GM12801 (cell line): ENCODE data around the gene HLA-DRA.

ENCODE experiments used
- TF ChIP-seq, protein P1 (sequence below): IDR thresholded peaks from one replicate; pipeline ENCODE4 v1.5.1; 2011; ENCODE audit warnings: control low read depth; ENCODE audit not compliant: insufficient read length; ENCODE audit errors: extremely low read depth

Gene HLA-DRA

DNA sequence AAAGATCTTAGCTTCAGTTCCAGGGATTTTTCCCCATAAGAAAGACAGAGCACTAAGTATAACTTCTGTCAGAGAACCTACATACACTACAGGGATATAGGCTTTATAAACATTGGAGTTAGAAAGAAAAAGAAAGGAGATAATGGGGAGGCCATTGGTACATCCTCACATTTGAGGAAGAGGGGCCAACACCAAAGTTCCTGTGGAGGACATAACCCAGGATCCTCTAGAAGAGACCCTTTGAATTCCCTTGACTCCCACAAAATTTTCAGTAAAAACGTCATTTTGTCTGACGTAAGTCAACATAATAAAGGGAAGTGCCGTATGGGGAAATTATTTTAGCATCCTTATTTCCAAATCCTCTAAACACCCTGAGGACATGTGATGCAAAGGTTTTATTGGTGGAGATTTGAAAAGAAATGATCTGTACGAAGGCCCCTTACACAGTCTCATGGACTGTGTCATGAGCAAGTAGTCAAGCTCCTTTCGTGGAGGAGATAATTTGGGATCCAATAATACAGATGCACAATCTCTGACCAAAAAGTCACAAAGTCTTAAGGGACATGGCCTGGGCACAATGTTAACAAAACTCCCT, 33.2 kb downstream of the HLA-DRA start:
- TF ChIP-seq, protein P1, sequence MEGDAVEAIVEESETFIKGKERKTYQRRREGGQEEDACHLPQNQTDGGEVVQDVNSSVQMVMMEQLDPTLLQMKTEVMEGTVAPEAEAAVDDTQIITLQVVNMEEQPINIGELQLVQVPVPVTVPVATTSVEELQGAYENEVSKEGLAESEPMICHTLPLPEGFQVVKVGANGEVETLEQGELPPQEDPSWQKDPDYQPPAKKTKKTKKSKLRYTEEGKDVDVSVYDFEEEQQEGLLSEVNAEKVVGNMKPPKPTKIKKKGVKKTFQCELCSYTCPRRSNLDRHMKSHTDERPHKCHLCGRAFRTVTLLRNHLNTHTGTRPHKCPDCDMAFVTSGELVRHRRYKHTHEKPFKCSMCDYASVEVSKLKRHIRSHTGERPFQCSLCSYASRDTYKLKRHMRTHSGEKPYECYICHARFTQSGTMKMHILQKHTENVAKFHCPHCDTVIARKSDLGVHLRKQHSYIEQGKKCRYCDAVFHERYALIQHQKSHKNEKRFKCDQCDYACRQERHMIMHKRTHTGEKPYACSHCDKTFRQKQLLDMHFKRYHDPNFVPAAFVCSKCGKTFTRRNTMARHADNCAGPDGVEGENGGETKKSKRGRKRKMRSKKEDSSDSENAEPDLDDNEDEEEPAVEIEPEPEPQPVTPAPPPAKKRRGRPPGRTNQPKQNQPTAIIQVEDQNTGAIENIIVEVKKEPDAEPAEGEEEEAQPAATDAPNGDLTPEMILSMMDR = no peak

- TF ChIP-seq, protein P1 = no peak
Measured at GRCh38 chr6:32475392-32476206, 35.9 kb downstream of the HLA-DRA start.

DNA sequence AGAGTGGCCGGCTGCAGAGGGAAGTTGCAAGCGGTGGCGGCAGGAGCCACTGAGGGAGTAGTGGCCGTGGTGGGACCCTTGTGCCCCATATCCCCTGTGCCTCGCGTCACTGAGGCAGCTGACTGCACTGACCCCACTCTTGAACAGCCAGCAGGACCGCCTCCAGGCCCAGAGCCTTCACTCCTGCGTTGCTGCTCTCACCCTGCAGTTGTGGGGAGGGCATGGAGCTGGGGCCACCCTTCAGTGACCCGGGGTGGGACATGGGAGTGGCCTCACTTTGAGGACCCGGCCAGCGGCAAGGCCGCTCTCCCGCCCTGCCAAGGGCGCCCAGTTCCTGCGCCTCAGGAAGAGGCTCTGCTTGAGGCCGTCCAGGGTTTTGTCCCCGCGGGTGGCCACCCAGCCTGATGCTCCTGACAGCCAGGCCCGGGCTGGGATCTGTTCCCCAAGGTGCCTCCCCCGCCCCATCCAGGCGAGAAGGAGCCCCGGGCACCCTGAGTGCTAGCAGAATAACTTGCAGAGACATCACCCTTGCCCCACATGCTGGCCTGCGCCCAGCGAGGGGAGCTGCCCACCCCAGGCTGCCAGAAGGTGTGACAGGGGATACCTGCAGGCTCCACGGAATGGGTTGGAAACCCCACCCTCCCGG, 44.4 kb downstream of the HLA-DRA start:
- TF ChIP-seq, protein P1 = no peak

- TF ChIP-seq, protein P1 = no peak
Measured at GRCh38 chr6:32484614-32484998, 44.9 kb downstream of the HLA-DRA start.

DNA sequence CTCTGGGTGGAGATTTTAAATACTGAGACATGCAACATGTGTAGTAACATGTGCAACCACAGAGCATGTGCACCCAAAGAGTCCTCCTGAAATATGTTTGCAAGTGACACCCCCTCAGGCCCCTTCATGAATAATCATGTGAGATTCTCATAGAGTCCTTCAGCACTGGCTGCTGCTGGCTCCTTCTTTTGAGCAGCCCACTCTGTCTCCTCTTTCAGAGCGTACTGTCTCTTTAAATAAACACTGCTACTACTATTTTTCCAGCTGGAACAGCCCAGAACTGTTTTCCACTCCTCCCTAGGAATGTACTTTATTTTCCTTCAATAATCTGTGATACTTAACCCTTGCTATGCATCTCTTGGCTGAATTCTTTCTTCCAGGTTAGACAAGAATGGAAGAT, 48.4 kb downstream of the HLA-DRA start:
- TF ChIP-seq, protein P1 = no peak

- TF ChIP-seq, protein P1 = no peak
Measured at GRCh38 chr6:32491700-32492099, 52.0 kb downstream of the HLA-DRA start.

DNA sequence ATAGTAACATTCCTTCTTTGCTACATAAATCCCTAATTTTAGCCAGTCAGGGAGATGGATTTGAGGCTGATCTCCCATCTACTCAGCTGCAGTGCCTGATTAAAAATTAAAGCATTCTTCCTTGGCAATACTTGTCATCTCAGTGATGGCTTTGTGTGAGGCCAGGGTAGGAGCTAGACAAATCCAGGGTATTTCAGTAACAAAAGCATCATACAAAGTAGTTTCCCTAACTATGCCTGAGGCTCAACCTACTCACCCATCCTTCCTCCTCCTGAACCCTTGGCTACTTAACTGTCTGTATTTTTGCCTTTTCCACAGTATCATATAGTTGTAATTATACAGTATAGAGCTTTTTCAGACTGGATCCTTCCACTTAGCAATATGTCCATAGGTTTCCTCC, 52.7 kb downstream of the HLA-DRA start:
- TF ChIP-seq, protein P1 = no peak
